H1 (cell line): ENCODE data around the gene LIPE. TPM values are rescaled to one million over a fixed set of nuclear protein-coding genes. Genes with fewer than 3 reads are reported as not detected.

ENCODE experiments used
- CTCF ChIA-PET: fragments of 300-600 bp; sonication (Branson Sonifier 250); formaldehyde crosslinking; loops from one replicate; lab custom pipeline; 2021; ENCODE audit not compliant: partially characterized antibody; lab: Charles Lee
- POLR2A ChIA-PET: fragments of 300-600 bp; sonication (Branson Sonifier 250); formaldehyde crosslinking; loops from one replicate; lab custom pipeline; 2021; ENCODE audit warnings: inconsistent platforms; ENCODE audit not compliant: partially characterized antibody; lab: Charles Lee
- DNase-seq, 2 experiments: peaks; one replicate each; pipeline versions ENCODE4 v3.0.0 to v3.0.0-alpha.2; 2010 to 2022; ENCODE audit warnings: low spot score in 2 of 2, low read depth in 1 of 2, mixed read lengths in 1 of 2
- FAIRE-seq: peaks from 2 replicates; lab custom pipeline; 2011; peaks lifted over from hg19 to GRCh38; lab: Jason Lieb, UNC
- H2AFZ ChIP-seq: 2 replicates; pipeline ENCODE4 v1.8.1; 2012; ENCODE audit warnings: low read length, inconsistent platforms
- H2AK5ac ChIP-seq: 2 replicates; pipeline ENCODE4 v1.6.1; 2013; ENCODE audit warnings: low read depth, low read length
- H2BK120ac ChIP-seq: replicated peaks from 2 replicates; pipeline ENCODE3; 2013; ENCODE audit warnings: low read depth, low read length, inconsistent platforms
- H2BK12ac ChIP-seq: 2 replicates; pipeline ENCODE4 v1.6.1; 2013; ENCODE audit warnings: low read depth, low read length
- H2BK15ac ChIP-seq: 2 replicates; pipeline ENCODE4 v1.6.1; 2013; ENCODE audit warnings: low read length
- H2BK20ac ChIP-seq: 2 replicates; pipeline ENCODE4 v1.6.1; 2013; ENCODE audit warnings: low read length
- H2BK5ac ChIP-seq: 2 replicates; pipeline ENCODE4 v1.6.1; 2013; ENCODE audit warnings: low read depth, low read length
- H3K14ac ChIP-seq: 2 replicates; pipeline ENCODE4 v1.6.1; 2013; ENCODE audit warnings: inconsistent platforms; ENCODE audit not compliant: insufficient read length
- H3K18ac ChIP-seq: 2 replicates; pipeline ENCODE4 v1.6.1; 2013; ENCODE audit warnings: low read length; ENCODE audit errors: extremely low read depth
- H3K23ac ChIP-seq: 2 replicates; pipeline ENCODE4 v1.6.1; 2013; ENCODE audit warnings: inconsistent platforms; ENCODE audit not compliant: insufficient read length
- H3K23me2 ChIP-seq: 2 replicates; pipeline ENCODE4 v1.6.1; 2013; ENCODE audit warnings: low read depth, low read length
- H3K27ac ChIP-seq: 2 replicates; pipeline ENCODE4 v1.6.1; 2011; ENCODE audit warnings: low read depth, low read length, inconsistent platforms
- H3K27me3 ChIP-seq, 4 experiments: replicated peaks in 1 of 4; 1 replicate in 1 of 4; 2 replicates in 3 of 4; pipeline versions ENCODE4 v1.6.1 to v1.8.1; 2011 to 2013; ENCODE audit warnings: low read length in 3 of 4, mild to moderate bottlenecking in 3 of 4, inconsistent platforms in 2 of 4, mixed read lengths in 2 of 4, moderate library complexity in 1 of 4; ENCODE audit not compliant: control insufficient read depth in 3 of 4, insufficient read depth in 3 of 4; ENCODE audit errors: extremely low read depth in 1 of 4
- H3K36me3 ChIP-seq, 4 experiments: 2 replicates each; pipeline versions ENCODE4 v1.6.1 to v1.8.1; 2011 to 2013; ENCODE audit warnings: mild to moderate bottlenecking in 4 of 4, low read length in 3 of 4, moderate library complexity in 2 of 4, control low read depth in 1 of 4, inconsistent platforms in 1 of 4; ENCODE audit not compliant: insufficient read depth in 4 of 4, control insufficient read depth in 2 of 4
- H3K4ac ChIP-seq: replicated peaks from 2 replicates; pipeline ENCODE3; 2013; ENCODE audit warnings: low read length, low read depth, mixed read lengths, inconsistent platforms; ENCODE audit not compliant: insufficient read length
- H3K4me1 ChIP-seq, 4 experiments: replicated peaks in 1 of 4; 1 replicate in 1 of 4; 2 replicates in 3 of 4; pipeline versions ENCODE4 v1.6.1 to v1.8.1; 2011 to 2013; ENCODE audit warnings: low read length in 3 of 4, inconsistent platforms in 2 of 4, mixed read lengths in 1 of 4; ENCODE audit not compliant: insufficient read depth in 4 of 4, control insufficient read depth in 3 of 4
- H3K4me2 ChIP-seq, 2 experiments: 2 replicates each; pipeline versions ENCODE4 v1.6.1 to v1.8.1; 2011 to 2013; ENCODE audit warnings: low read depth in 2 of 2, low read length in 2 of 2, control low read depth in 1 of 2, inconsistent platforms in 1 of 2, mild to moderate bottlenecking in 1 of 2; ENCODE audit not compliant: insufficient read depth in 1 of 2
- H3K4me3 ChIP-seq, 4 experiments: fragments of 200-600, 300-600 bp in 1 of 4; sonication (generic), shearing (Covaris generic), sonication (Bioruptor Twin) in 1 of 4; 2 replicates each; pipeline versions ENCODE4 v1.5.1 to v1.8.1; 2011 to 2016; ENCODE audit warnings: low read length in 4 of 4, low read depth in 3 of 4, control low read depth in 2 of 4, inconsistent platforms in 2 of 4, mild to moderate bottlenecking in 2 of 4, mixed read lengths in 1 of 4, moderate library complexity in 1 of 4; ENCODE audit not compliant: insufficient read depth in 2 of 4; ENCODE audit errors: extremely low read depth in 1 of 4
- H3K56ac ChIP-seq: replicated peaks from 2 replicates; pipeline ENCODE3; 2013; ENCODE audit warnings: low read depth, mild to moderate bottlenecking, mixed read lengths, low read length, inconsistent platforms; ENCODE audit not compliant: insufficient read length
- H3K79me1 ChIP-seq: 2 replicates; pipeline ENCODE4 v1.6.1; 2013; ENCODE audit warnings: low read depth, low read length, control low read depth
- H3K79me2 ChIP-seq, 2 experiments: 2 replicates each; pipeline versions ENCODE4 v1.6.1 to v1.8.1; 2012 to 2013; ENCODE audit warnings: low read length in 2 of 2, mild to moderate bottlenecking in 2 of 2, inconsistent platforms in 1 of 2; ENCODE audit not compliant: insufficient read depth in 2 of 2, control insufficient read depth in 1 of 2
- H3K9ac ChIP-seq, 4 experiments: replicated peaks in 1 of 4; 1 replicate in 1 of 4; 2 replicates in 3 of 4; pipeline versions ENCODE4 v1.6.1 to v1.8.1; 2011 to 2013; ENCODE audit warnings: low read depth in 3 of 4, low read length in 3 of 4, control low read depth in 2 of 4, mild to moderate bottlenecking in 2 of 4, moderate library complexity in 2 of 4, inconsistent platforms in 1 of 4; ENCODE audit errors: extremely low read depth in 1 of 4
- H3K9me3 ChIP-seq, 2 experiments: 2 replicates each; pipeline versions ENCODE4 v1.6.1 to v1.8.1; 2012 to 2013; ENCODE audit warnings: mild to moderate bottlenecking in 2 of 2, moderate library complexity in 2 of 2, control low read depth in 1 of 2, inconsistent platforms in 1 of 2, low read depth in 1 of 2, low read length in 1 of 2, mixed read lengths in 1 of 2; ENCODE audit not compliant: insufficient read depth in 2 of 2
- H4K20me1 ChIP-seq, 2 experiments: replicated peaks in 1 of 2; 2 replicates each; pipeline versions ENCODE3 to v1.8.1; 2011 to 2013; ENCODE audit warnings: inconsistent platforms in 2 of 2, low read length in 2 of 2, mild to moderate bottlenecking in 1 of 2; ENCODE audit not compliant: insufficient read depth in 2 of 2, control insufficient read depth in 1 of 2
- H4K5ac ChIP-seq: 2 replicates; pipeline ENCODE4 v1.6.1; 2013; ENCODE audit warnings: low read length, low read depth, mixed read lengths, inconsistent platforms; ENCODE audit not compliant: insufficient read length
- H4K8ac ChIP-seq: 2 replicates; pipeline ENCODE4 v1.8.0; 2013; ENCODE audit warnings: mild to moderate bottlenecking, moderate library complexity, low read length, inconsistent platforms; ENCODE audit not compliant: insufficient read depth; ENCODE audit errors: extremely low read depth
- H4K91ac ChIP-seq: replicated peaks from 2 replicates; pipeline ENCODE3; 2013; ENCODE audit warnings: low read length, mixed read lengths, inconsistent platforms; ENCODE audit not compliant: insufficient read length
- BRCA1 ChIP-seq: IDR thresholded peaks from 2 replicates; pipeline ENCODE4 v1.6.1; 2012; ENCODE audit warnings: low read depth, low read length, improper control_type of control experiment
- CBX5 ChIP-seq: fragments of 300-800, 300-1000 bp; sonication (generic); IDR thresholded peaks from 2 replicates; pipeline ENCODE4 v1.7.1; 2016; ENCODE audit warnings: antibody characterized with exemption, low read length, low read depth
- CEBPB ChIP-seq: IDR thresholded peaks from 2 replicates; pipeline ENCODE4 v1.6.1; 2012; ENCODE audit warnings: low read depth, low read length
- CTBP2 ChIP-seq: IDR thresholded peaks from 2 replicates; pipeline ENCODE4 v1.7.0; 2011; ENCODE audit warnings: borderline replicate concordance, mild to moderate bottlenecking, moderate library complexity, mixed read lengths, low read length; ENCODE audit not compliant: insufficient read depth, insufficient read length
- EZH2 ChIP-seq: fragments of 200-600 bp; sonication (generic); IDR thresholded peaks from 2 replicates; pipeline ENCODE4 v1.7.1; 2012; ENCODE audit warnings: low read depth, mild to moderate bottlenecking, moderate library complexity, low read length, inconsistent platforms; ENCODE audit not compliant: severe bottlenecking
- JUND ChIP-seq: IDR thresholded peaks from 2 replicates; pipeline ENCODE4 v1.6.1; 2011; ENCODE audit warnings: mild to moderate bottlenecking, improper control_type of control experiment, low read length
- KDM5A ChIP-seq: fragments of 200-600 bp; IDR thresholded peaks from 2 replicates; pipeline ENCODE4 v1.7.1; 2012; ENCODE audit warnings: mild to moderate bottlenecking, low read length, inconsistent platforms, mixed read lengths
- SIX5 ChIP-seq: IDR thresholded peaks from 2 replicates; pipeline ENCODE4 v1.6.1; 2011; ENCODE audit warnings: mild to moderate bottlenecking, low read depth, low read length
- TAF7 ChIP-seq: optimal IDR thresholded peaks from 2 replicates; pipeline ENCODE3; 2011; ENCODE audit warnings: low read depth, mild to moderate bottlenecking, inconsistent platforms, low read length, moderate library complexity, borderline replicate concordance
- TCF12 ChIP-seq: IDR thresholded peaks from 2 replicates; pipeline ENCODE4 v1.6.1; 2011; ENCODE audit warnings: low read depth, mild to moderate bottlenecking, low read length
- TEAD4 ChIP-seq: IDR thresholded peaks from 2 replicates; pipeline ENCODE4 v1.6.1; 2012; ENCODE audit warnings: low read depth, low read length, inconsistent platforms, mixed read lengths
- WGBS, 2 experiments: shearing (Covaris generic) in 1 of 2; methylation state at CpG; one replicate each; pipeline versions ENCODE4 v1.1.6 to v1.1.7; 2013 to 2015; ENCODE audit warnings: low lambda C conversion rate in 2 of 2, mixed read lengths in 2 of 2, inconsistent platforms in 1 of 2, low coverage in 1 of 2, missing lambda C conversion rate in 1 of 2; ENCODE audit not compliant: insufficient replicate concordance in 2 of 2, insufficient coverage in 1 of 2, insufficient read length in 1 of 2; ENCODE audit errors: extremely low coverage in 1 of 2, missing lambda C conversion rate in 1 of 2; 5-methylcytosine and 5-hydroxymethylcytosine counted together
- polyA plus RNA-seq, 7 experiments: library from polyadenylated mRNA; depleted of rRNA in 3 of 7; stranded (reverse) in 5 of 7; unstranded in 2 of 7; fragments of >200 nt in 5 of 7; fragments of 200-250 nt in 2 of 7; gene quantifications; 1 replicate in 5 of 7; 2 replicates in 1 of 7; 4 replicates in 1 of 7; pipeline versions ENCODE4 v1.2.1 to v1.2.3, GENCODE V29; 2011 to 2013; ENCODE audit warnings: missing spikeins in 2 of 7, mixed read lengths in 2 of 7
- total RNA-seq: library from RNA; stranded (reverse); fragmentation: NEBNext Ultra II Directional; extraction: Animal tissue kit (Norgen Biotek cat#: 25700); gene quantifications from 2 replicates; pipeline ENCODE4 v1.2.1, GENCODE V29; 2021

The LIPE gene
- total and polyA plus RNA-seq, 2 of the 8 experiments (the other 6 are each of a cell fraction or from before 2014, with no cell fraction given): 8.7 to 15.9 TPM

GRCh38 chr19:42366673-42367072, 60.5 kb downstream of the LIPE start:
- H3K4me1 ChIP-seq: peaks cover 7 to 32% (median 21%) of the 10 kb centered on the region in 4 experiments
- H2BK12ac ChIP-seq: no peak overlapping the region
- peak overlapping the region; percentile 68; the same call in 1 of the 2 replicates for H2BK5ac ChIP-seq
- DNase-seq (no peak), FAIRE-seq (no peak)
- no peaks in the 10 kb centered on the region; the same call in 1 of the 2 replicates for H3K23me2 ChIP-seq
- no peak overlapping the region for H3K4me2 ChIP-seq
- H2BK120ac ChIP-seq: no peak overlapping the region
- H2AFZ ChIP-seq: no peak overlapping the region
- WGBS, 2 experiments: 95% methylated on average over 1 of the region's 1 CpG; no CpG with 5 or more reads in 1 of the 2 experiments
- no peak overlapping the region; the same call in 1 of the 2 replicates for H2BK15ac ChIP-seq
- H3K79me1 ChIP-seq: peaks cover 2% of the 10 kb centered on the region
- H4K5ac ChIP-seq: no peak overlapping the region
- H4K91ac ChIP-seq: no peak overlapping the region
- H4K20me1 ChIP-seq: no peaks in the 10 kb centered on the region
- H3K27ac ChIP-seq: no peak overlapping the region
- H3K4ac ChIP-seq: no peak overlapping the region
- no peak overlapping the region; the same call in 1 of the 2 replicates for H2BK20ac ChIP-seq
- peaks cover 0 to 6% of the 10 kb centered on the region in 2 experiments; a peak in 1 of 4 replicates for H3K9me3 ChIP-seq
- H3K56ac ChIP-seq: no peak overlapping the region
- H3K36me3 ChIP-seq: peaks cover 5 to 13% (median 6%) of the 10 kb centered on the region in 4 experiments; a peak in 7 of 8 replicates
- no peak overlapping the region for H3K23ac ChIP-seq
- peak overlapping the region; percentile 65; the same call in 1 of the 2 replicates for H2AK5ac ChIP-seq
- no peak overlapping the region for H3K9ac ChIP-seq
- no peak overlapping the region for H3K14ac ChIP-seq
- ChIA-PET POLR2A (no interaction called here), CTCF (interaction anchor here (0.7 kb wide), 1 partner anchor 20 kb away, joined by 3 read pairs; no protein-coding TSS in a partner anchor)
- no peak overlapping the region for H4K8ac ChIP-seq
- TF ChIP-seq CBX5 (no peak), TCF12 (no peak), CTBP2 (no peak), EZH2 (no peak), CEBPB (no peak), KDM5A (no peak), TEAD4 (no peak), SIX5 (no peak), JUND (no peak), BRCA1 (no peak), TAF7 (no peak)
- no peaks in the 10 kb centered on the region for H3K79me2 ChIP-seq
- no peak overlapping the region for H3K18ac ChIP-seq
- no peaks in the 10 kb centered on the region for H3K27me3 ChIP-seq
- H3K4me3 ChIP-seq: no peak overlapping the region
